GM06990 (cell line): Measurements from ENCODE around the gene HIPK1.

Experiments used
- DNase-seq: peaks from one replicate; pipeline ENCODE4 v3.0.0-alpha.2; 2011; ENCODE audit not compliant: insufficient read length; ENCODE audit errors: extremely low read depth
- H3K27me3 ChIP-seq: replicated peaks from 2 replicates; pipeline ENCODE4 v1.6.0; 2011; ENCODE audit warnings: low read length; ENCODE audit not compliant: control insufficient read depth, insufficient read depth
- H3K36me3 ChIP-seq: 2 replicates; pipeline ENCODE4 v1.5.1; 2011; ENCODE audit warnings: low read length; ENCODE audit not compliant: control insufficient read depth, insufficient read depth
- H3K4me3 ChIP-seq: replicated peaks from 2 replicates; pipeline ENCODE4 v1.5.1; 2011; ENCODE audit warnings: low read depth, mild to moderate bottlenecking, control low read depth, low read length
- TF ChIP-seq, protein P1 (sequence below): IDR thresholded peaks from 2 replicates; pipeline ENCODE4 v1.5.1; 2011; ENCODE audit warnings: low read length, control low read depth, mild to moderate bottlenecking, inconsistent platforms; ENCODE audit not compliant: insufficient read depth, poor library complexity, severe bottlenecking

HIPK1 gene

DNA sequence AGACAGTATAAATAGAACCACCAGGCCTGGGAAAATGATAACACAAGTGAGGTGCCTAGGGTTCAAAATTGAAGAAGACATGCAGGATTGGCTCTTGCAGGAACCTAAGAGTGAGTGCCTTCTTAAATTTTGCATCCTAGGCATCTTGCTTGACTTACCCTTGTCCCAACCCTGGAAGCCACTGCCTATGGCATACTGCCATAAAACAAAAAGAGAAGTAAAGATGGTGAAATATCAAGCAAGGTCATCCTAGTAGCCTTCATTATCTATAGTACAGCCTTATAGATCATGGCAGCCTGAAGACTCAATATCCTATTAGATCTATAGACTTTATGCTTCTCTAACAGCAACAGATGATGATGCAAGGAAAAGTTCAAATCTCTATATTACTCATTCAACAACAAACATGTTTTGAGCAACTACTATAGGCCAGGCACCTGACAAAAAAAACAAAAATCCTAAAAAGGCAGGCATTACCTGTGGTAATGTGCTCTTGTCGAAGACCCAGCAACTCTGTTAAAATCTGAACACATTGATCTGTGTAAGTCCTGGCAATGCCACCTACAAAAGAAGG is 30.8 kb upstream of the HIPK1 start:
- peaks cover 26% of the 10 kb centered on the region for H3K36me3 ChIP-seq
- TF ChIP-seq, protein P1, sequence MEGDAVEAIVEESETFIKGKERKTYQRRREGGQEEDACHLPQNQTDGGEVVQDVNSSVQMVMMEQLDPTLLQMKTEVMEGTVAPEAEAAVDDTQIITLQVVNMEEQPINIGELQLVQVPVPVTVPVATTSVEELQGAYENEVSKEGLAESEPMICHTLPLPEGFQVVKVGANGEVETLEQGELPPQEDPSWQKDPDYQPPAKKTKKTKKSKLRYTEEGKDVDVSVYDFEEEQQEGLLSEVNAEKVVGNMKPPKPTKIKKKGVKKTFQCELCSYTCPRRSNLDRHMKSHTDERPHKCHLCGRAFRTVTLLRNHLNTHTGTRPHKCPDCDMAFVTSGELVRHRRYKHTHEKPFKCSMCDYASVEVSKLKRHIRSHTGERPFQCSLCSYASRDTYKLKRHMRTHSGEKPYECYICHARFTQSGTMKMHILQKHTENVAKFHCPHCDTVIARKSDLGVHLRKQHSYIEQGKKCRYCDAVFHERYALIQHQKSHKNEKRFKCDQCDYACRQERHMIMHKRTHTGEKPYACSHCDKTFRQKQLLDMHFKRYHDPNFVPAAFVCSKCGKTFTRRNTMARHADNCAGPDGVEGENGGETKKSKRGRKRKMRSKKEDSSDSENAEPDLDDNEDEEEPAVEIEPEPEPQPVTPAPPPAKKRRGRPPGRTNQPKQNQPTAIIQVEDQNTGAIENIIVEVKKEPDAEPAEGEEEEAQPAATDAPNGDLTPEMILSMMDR, result no peak
- DNase-seq, result no peak
- no peak overlapping the region for H3K4me3 ChIP-seq
- no peaks in the 10 kb centered on the region for H3K27me3 ChIP-seq

DNA sequence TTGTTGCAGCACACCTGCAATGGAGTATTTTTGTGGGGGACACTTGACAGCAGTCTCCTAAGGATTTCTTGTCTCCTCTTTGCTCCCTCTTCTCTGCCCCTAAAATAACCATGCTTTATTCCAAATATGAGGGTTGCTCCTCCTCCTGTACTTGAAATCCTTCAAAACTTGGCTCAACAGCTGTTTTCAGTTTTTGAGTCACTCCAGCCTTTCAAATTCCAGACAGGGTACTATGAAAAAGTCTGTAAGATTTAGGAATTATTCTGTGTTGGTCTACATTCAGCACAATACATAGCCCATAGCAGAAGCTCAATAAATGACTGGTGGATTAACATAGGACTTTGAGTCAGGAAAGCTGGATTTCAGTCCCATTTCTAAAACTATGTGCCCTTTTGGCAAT is 30.0 kb upstream of the HIPK1 start:
- DNase-seq, result no peak
- TF ChIP-seq, protein P1, result no peak
- peaks cover 26% of the 10 kb centered on the region for H3K36me3 ChIP-seq
- no peak overlapping the region for H3K4me3 ChIP-seq
- no peaks in the 10 kb centered on the region for H3K27me3 ChIP-seq

DNA sequence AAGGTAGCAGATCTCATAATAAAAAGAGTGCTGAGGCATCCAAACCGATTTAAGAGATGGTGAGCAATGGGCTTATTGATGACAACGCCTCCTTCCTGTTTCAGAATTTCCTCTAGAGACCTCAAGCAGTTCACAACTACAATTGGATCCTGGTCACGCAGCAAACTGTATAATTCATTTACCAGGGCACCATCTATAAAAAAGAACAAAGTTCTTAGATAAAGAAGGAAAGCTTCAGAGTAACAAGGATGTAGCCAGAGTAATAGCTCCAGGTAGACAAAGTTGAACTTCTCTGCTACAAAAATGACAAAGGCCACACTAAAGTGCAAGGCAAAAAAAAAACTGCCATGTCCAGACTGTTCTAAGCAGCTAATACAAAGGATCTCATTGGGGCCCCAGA is 27.9 kb upstream of the HIPK1 start:
- DNase-seq, result no peak
- TF ChIP-seq, protein P1, result no peak
- peaks cover 22% of the 10 kb centered on the region for H3K36me3 ChIP-seq

GRCh38 chr1:113903501-113904292 is 25.4 kb upstream of the HIPK1 start:
- H3K36me3 ChIP-seq, result peaks cover 16% of the 10 kb centered on the region
- no peaks in the 10 kb centered on the region for H3K27me3 ChIP-seq
- H3K4me3 ChIP-seq, result peak overlapping the region; percentile 85
- TF ChIP-seq, protein P1, result no peak
- peak; percentile 25 for DNase-seq

More for the DNA sequence above, 27.9 kb upstream of the HIPK1 start:
- Histone ChIP-seq H3K4me3 (no peak overlapping the region), H3K27me3 (no peaks in the 10 kb centered on the region)

DNA sequence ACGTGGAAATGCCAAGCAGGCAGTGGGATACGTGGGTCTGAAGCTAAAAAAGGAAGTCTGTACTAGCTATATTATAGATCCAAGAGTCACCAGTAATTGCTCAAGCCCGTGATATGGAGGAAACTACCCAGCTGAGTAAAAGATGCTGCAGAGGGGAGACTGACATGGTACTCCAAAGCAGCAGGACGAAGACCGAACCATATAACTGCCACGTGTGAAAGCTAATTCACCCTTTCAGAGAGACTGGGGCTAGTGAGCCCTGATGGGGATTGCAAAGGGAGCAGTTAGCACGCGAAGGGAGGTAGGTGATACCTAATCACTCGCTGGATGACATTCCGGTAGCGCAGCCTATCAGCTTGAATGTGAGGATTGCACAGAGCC is 24.8 kb upstream of the HIPK1 start:
- Histone ChIP-seq H3K36me3 (peaks cover 14% of the 10 kb centered on the region), H3K4me3 (peak overlapping the region; percentile 85), H3K27me3 (no peaks in the 10 kb centered on the region)
- TF ChIP-seq, protein P1, result no peak
- no peak for DNase-seq
